Skeletal muscle cell (primary cell): Measurements from ENCODE around the gene BICC1.

Source experiments
- DNase-seq: peaks from one replicate; pipeline ENCODE4 v3.0.0-alpha.2; 2010; ENCODE audit warnings: low read depth
- H3K4me3 ChIP-seq: 2 replicates; pipeline ENCODE4 v1.5.1; 2011; ENCODE audit warnings: low read depth, mild to moderate bottlenecking, control low read depth, low read length, moderate library complexity

The BICC1 gene

GRCh38 chr10:58515291-58515941 lies 2.7 kb downstream of the BICC1 start:
- no peak for DNase-seq
- H3K4me3 ChIP-seq: peak overlapping the region; percentile 80

- no peak for DNase-seq
- H3K4me3 ChIP-seq: no peak overlapping the region
Measured at GRCh38 chr10:58516119-58516518, 3.4 kb downstream of the BICC1 start.

GRCh38 chr10:58516671-58517070 lies 4.0 kb downstream of the BICC1 start:
- no peak overlapping the region for H3K4me3 ChIP-seq
- no peak for DNase-seq

DNA sequence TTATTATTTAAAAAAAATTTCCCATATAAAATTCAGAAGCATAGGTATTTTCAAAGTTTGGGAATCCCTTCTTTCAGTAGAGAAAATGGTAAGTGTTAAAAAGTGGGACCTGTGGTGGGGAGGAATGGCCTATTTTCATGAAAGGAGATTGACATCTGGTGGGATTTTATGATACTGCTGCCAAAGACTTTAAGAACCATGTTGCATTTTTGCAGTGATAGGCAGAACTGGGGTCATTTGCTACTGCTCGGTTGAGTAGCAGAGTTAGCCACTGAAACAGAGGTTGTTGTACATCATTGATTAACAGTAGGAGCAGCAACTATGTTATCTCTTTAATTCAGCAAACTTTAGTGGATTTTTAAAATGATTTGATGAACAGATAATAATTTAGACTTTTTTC lies 4.4 kb downstream of the BICC1 start:
- no peak overlapping the region for H3K4me3 ChIP-seq
- DNase-seq: no peak

- no peak for DNase-seq
- H3K4me3 ChIP-seq: no peak overlapping the region
Measured at GRCh38 chr10:58517491-58518355, 5.1 kb downstream of the BICC1 start.

DNA sequence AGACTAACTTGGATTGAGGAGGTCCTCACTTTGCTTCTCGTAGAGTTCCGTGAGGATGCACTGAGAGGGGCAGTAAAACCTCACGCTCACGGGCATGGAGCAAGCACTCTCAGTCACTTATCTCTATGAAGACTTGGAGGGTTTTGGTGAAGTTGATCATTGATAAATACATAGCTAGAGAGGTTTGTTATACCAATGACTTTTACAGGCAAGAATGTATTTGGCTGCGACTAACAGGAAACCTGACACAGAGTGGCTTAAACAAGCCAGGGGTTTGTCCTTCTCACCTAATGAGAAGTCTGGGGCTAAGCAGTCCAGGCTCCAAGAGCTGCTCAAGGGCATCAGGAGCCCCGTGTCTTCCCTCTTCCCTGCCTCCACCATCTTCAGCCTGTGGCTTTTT lies 6.1 kb downstream of the BICC1 start:
- no peak for DNase-seq
- no peak overlapping the region for H3K4me3 ChIP-seq

GRCh38 chr10:58529077-58529728 lies 16.5 kb downstream of the BICC1 start:
- H3K4me3 ChIP-seq: no peak overlapping the region
- DNase-seq: no peak

DNA sequence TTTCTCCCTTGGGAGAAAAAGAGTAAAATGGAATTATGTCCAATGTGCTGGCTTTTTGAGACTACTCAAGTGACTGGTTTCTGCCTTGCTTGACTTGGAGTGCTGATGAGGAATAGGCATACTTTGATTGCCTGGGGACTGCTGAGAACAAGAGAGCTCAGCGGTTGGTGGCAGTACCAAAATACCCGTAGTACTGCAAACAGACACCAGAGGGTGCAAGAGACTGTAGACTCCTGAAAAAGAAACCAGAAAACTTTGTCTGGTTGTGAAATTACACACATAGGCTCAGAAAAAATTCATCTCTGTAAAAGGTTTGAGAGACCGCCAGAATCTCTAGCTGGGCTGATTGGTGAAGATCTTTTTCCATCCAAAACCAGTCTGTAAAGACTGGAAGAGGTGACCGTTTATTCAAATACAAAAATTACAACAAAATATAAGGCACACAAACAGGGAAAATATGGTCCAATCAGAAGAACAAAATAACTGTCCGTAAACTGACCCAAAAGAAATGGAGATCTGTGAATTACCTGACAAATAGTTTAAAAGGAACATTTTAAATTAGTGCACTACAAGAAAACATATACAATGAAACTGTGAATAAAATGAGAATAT lies 18.5 kb downstream of the BICC1 start:
- no peak for DNase-seq
- no peak overlapping the region for H3K4me3 ChIP-seq

DNA sequence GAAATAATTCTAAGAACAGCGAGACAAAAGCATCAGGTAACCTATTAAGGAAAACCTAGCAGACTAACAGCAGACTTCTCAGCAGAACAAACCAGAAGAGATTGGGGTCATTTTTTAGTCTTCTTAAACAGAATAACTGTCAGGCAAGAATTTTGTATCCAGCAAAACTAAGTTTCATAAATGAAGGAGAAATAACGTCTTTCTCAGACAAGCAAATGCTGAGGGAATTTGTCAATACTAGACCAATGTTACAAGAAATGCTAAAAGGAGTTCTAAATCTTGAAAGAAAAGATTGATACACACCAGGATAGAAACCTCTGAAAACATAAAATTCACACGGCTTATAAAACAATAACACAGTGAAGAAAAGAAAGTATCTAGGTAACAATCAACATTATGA lies 22.6 kb downstream of the BICC1 start:
- no peak overlapping the region for H3K4me3 ChIP-seq
- no peak for DNase-seq

DNA sequence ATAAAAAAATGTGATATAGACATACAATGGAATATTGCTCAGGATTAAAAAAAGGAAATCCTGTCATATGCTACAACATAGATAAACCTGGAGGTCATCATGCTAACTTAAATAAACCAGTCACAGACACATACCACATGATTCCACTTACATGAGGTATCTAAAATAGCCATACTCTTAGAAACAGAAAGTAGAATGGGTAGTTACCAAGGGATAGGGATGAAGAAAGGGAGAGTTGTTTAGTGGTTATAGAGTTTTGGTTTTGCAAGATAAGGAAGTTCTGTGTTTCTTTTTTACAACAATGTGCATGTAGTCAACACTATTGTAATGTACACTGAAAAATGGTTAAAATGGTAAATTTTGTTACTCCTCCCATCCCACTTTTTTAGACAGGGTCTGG lies 30.5 kb downstream of the BICC1 start:
- no peak overlapping the region for H3K4me3 ChIP-seq
- DNase-seq: no peak

GRCh38 chr10:58544135-58544534 lies 31.5 kb downstream of the BICC1 start:
- DNase-seq: no peak

GRCh38 chr10:58545427-58545826 lies 32.8 kb downstream of the BICC1 start:
- no peak overlapping the region for H3K4me3 ChIP-seq
- DNase-seq: no peak

More at GRCh38 chr10:58544135-58544534, 31.5 kb downstream of the BICC1 start:
- no peak overlapping the region for H3K4me3 ChIP-seq

DNA sequence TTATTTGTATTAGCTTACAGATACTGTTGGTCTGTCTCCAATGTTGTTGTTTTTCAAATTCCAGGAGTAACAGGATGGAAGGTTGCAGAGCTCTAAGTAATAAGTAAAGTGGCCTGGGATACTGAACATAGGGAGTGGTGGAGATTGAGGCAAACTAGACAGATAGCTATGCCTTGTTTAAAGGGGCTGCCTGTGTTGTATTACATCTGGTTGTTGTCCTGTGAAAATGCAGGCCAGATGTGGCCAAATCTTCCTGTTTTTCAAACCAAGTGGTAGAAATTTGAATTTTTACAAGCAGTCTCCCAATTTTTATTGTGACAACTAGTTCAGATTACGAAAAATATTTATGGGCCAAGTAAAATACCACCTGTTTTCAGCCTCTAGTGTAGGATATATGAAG lies 33.5 kb downstream of the BICC1 start:
- no peak for DNase-seq
- H3K4me3 ChIP-seq: no peak overlapping the region

- no peak for DNase-seq
- H3K4me3 ChIP-seq: no peak overlapping the region
Measured at GRCh38 chr10:58546722-58547445, 34.2 kb downstream of the BICC1 start.

- H3K4me3 ChIP-seq: no peak overlapping the region
- DNase-seq: no peak
Measured at GRCh38 chr10:58547963-58548362, 35.3 kb downstream of the BICC1 start.

- no peak overlapping the region for H3K4me3 ChIP-seq
- no peak for DNase-seq
Measured at GRCh38 chr10:58554316-58554715, 41.6 kb downstream of the BICC1 start.

- no peak for DNase-seq
- H3K4me3 ChIP-seq: no peak overlapping the region
Measured at GRCh38 chr10:58555170-58555929, 42.7 kb downstream of the BICC1 start.

DNA sequence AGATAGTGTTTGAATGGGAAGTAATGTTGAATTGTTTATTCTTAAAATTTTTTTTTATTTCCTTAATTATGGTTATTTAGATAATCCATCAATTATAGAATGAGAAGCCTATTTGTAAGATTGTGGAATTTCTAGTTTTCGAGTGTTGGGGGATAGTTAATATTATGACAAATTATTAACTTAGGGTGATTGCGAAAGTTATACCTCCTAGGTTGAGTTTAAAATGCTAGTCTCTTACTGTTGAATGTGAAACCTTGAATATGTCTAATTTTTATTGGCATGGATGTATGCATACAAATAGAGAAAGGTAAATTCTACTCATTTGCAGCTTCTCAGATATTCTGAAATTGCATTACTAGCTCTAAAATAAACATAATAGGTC lies 43.2 kb downstream of the BICC1 start:
- DNase-seq: no peak
- H3K4me3 ChIP-seq: no peak overlapping the region
